SKM-1 (cell line): ENCODE measurements around the gene ARMC3.
"Not testable (repeated sequence)": the region's sequence is repeated elsewhere in the genome, so short reads cannot be mapped to it uniquely, and the experiment has no call there.

ENCODE experiments used
- DNase-seq: peaks from one replicate; lab custom pipeline; 2025; ENCODE audit not compliant: unreplicated experiment; lab: John Stamatoyannopoulos, UW

ARMC3 gene

GRCh38 chr10:22927661-22928403, at the start of gene ARMC3:
ARMC3 (plus strand) TSS chr10:22928053; CDS start chr10:22931997, 3,944 bp downstream.
- no peak for DNase-seq

DNA sequence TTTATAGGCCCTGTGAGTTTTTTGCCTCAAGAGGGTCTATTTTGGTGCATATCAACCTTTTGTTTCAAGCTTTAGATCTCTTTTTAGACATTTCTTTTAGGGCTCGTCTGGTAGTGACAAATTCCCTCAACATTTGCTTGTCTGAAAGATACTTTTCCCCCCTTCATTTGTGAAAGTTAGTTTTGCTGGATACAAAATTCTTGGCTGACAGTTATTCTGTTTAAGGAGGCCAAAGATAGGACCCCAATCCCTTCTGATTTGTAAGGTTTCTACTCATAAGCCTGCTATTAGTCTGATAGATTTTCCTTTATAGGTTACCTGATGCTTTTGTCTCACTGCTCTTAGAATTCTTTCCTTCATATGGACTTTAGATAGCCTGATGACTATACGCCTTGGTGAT, 36.1 kb upstream of the ARMC3 start:
- no peak for DNase-seq

DNA sequence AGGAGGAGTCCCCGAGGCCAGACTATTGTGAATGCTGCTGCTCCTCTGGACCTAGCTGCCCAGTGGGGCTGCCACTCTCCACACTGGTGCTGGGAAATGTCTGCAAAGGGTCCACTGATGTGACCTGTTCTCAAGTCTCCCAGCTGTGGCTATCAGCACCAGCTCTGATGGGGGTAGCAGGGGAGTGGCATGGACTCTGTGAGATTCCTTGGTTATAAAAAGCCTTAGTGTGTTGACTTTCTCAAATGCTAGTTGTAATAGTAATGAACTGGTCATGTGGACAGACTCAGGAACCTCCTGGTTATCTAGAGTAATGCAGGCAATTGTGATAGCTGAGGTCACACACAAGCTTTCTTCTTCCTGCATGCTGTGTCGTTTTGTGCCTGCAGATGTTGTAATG, 34.1 kb upstream of the ARMC3 start:
- DNase-seq = no peak

DNA sequence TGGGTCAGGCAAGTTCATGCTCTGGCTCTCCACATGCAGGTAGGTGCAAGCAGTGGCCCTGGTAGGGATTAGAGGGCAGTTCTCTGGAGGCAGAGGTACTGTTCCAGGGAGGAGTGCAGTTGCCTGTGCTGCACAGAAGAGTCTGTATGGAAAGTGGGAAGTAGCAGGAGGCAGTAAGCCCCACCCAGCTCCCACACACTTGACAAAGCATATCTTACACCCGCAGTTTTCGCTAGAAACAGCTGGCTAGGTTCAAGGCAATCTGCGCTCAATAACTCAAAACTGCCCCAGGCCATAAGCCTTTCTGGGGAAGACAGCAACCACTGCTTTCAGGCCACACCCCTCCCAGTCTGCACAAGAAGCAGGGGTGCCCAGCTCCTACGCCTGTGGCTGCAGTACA, 33.1 kb upstream of the ARMC3 start:
- no peak for DNase-seq

- DNase-seq = no peak
These were observed 32.6 kb upstream of the ARMC3 start for GRCh38 chr10:22895252-22895651.

DNA sequence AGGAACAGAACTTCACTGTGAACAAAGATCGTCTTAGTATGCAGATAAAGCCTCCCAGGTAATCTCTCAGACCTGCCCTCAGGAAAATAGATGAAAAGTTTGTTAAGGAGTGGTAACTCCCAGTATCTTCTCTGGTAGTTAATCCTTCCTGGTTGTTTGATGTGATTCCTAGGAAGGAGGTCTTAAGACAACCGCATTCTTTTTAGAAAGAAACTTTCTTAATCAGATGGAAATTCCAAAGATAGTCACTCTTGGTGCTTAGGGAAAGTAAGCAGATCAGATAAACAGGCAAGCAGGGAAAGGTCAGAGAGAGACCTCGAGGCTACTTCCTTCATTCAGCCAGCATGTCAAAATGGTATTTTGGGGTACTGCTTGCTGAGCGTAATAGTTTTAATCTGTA, 30.5 kb upstream of the ARMC3 start:
- DNase-seq = no peak

- DNase-seq = no peak
These were observed 28.5 kb upstream of the ARMC3 start for GRCh38 chr10:22899307-22899706.

DNA sequence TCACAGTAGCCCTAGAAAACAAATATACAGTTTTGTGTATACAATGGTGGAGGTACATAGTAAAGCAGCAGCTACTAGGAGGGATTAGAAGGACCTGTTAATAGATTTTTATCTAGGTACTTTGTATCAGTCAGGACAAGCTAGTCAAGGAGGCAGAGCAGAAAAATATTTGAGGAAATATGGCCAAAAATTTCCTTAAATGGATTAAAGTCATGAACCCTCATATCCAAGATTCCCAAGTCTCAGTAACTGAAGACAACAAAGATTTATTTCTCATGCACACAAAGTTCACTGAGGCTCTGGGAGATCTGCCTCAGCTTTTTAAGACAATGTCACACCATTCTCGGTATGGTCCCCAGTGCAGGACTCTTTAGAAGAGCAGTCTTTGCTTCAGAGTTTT, 28.1 kb upstream of the ARMC3 start:
- DNase-seq = no peak

- DNase-seq = no peak
These were observed 26.8 kb upstream of the ARMC3 start for GRCh38 chr10:22900841-22901601.

DNA sequence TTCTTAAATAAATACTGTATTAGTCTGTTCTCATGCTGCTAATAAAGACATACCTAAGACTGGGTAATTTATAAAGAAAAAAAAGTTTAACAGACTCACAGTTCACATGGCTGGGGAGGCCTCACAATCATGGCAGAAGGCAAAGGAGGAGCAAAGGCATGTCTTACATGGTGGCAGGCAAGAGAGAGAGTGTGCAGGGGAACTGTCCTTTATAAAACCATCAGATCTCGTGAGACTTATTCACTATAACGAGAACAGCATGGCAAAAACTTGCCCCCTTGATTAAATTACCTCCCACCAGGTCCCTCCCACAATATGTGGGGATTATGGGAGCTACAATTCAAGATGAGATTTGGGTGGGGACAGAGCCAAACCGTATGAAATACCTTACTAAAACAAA, 25.7 kb upstream of the ARMC3 start:
- DNase-seq = not testable (repeated sequence)

DNA sequence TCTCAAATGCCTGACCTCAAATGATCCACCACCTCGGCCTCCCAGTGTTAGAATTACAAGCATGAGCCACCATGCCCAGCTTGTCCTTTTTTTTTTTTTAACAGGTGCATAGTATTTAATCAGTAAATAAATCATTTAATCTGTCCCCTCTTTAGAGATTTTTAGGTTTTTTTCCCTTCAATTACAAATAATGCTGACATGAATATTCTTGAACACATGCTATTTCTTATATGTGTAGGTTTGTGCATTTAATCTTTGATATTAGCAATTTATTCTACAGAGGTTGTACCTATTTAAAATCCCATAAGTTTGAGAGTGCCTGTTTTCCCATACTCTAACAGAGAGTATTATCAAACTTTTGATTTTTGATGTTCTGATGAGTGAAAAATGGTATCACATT, 24.2 kb upstream of the ARMC3 start:
- no peak for DNase-seq

DNA sequence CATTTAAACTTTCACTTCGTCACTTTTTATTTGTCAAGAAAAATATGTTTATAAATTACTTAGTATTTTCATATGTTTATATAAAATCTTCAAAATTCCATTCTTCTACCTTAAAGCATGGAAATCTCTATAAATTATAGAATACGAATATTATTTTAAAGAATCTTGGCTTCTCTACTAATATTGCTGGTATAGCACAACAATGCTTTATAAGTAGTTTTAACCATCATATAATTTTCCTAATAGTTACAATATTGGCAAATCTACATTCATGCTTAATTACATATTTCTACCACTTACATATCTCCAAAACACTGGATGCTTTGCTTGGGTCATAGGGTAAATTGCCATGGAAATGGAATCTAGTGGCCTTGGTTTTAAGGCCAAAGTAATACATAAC, 21.1 kb upstream of the ARMC3 start:
- DNase-seq = no peak

GRCh38 chr10:22908837-22909236, 19.0 kb upstream of the ARMC3 start:
- no peak for DNase-seq

DNA sequence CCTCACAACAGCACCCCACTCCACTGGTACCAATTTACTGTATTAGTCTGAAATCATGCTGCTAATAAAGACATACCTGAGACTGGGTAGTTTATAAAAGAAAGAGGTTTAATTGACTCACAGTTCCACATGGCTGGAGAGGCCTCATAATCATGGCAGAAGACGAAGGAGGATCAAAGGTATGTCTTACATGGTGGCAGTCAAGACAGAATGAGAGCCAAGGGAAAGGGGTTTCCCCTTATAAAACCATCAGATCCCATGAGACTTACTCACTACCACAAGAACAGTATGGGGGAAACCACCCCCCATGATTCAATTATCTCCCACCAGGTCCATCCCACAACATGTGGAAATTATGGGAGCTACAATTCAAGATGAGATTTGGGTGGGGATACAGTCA, 18.2 kb upstream of the ARMC3 start:
- DNase-seq = not testable (repeated sequence)

DNA sequence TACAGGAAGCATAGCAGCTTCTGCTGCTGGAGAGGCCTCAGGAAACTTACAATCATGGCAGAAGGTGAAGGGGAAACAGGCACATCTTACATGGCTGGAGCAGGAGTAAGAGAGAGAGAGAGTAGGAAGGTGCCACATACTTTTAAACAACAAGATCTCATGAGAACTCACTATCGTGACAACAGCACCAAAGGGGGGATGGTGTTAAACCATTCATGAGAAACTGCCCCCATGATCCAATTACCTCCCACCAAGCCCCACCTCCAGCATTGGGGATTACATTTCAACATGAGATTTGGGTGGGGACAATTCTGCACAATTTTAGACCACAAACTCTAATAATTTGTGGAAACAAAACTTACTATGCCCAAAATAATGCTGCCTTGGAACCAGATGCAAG, 16.8 kb upstream of the ARMC3 start:
- no peak for DNase-seq

- no peak for DNase-seq
These were observed 15.7 kb upstream of the ARMC3 start for GRCh38 chr10:22911889-22912762.

DNA sequence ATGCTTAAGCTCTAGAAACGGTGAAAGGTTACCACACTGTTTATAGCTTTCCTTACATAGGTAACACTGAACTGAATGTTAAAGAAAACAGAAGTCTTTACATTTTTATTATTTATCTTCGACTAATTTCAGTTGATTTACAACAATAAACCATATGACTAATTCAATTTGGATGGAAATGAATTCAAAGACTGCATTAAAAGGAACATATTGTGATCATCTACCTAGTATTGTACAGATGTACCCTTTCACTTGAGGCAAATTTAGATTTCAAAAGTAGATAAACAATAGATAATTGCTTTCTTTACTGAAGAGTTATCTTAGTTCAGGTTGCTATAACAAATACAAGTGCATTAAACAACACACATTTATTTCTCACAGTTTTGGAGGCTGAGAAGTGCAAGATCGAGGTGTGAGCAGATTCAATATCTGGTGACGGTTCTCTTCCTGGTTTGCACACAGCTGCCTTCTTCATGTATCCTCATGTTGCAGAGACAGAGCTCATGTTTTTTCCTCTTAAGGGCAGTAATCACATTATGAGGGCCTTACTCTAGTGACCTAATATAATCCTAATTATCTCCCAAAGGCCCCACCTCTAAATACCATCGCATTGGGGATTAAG, 15.0 kb upstream of the ARMC3 start:
- DNase-seq = no peak

GRCh38 chr10:22913474-22914092, 14.3 kb upstream of the ARMC3 start:
- no peak for DNase-seq

DNA sequence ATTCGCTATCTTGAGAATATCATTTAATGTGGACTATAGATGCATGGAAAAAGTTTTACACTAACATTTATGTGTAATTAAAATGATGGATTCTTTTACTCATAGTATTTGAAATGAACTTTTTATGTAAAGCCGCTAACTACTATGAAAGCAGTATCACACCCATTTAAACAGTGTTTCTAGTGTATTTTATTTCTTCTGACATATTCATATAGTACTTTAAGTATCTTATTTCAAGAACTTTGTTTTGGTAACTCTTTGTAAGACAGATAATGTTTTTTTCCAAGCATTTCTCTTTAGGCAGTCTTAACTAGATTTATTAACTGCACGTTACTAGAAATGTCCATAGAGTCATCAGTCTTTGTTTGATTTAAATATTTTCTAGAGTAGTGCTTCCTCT, 12.5 kb upstream of the ARMC3 start:
- no peak for DNase-seq

GRCh38 chr10:22925088-22925487, 2.8 kb upstream of the ARMC3 start:
- no peak for DNase-seq

- DNase-seq = no peak
These were observed 687 bp upstream of the ARMC3 start for GRCh38 chr10:22927166-22927565.
